GM21381 (cell line): ENCODE results near the gene MYEF2.

Experiments used
- ATAC-seq: cut with Tn5 transposase; IDR thresholded peaks from one replicate; pipeline ENCODE4 v1.9.1; 2021; ENCODE audit warnings: mild to moderate bottlenecking, moderate library complexity; ENCODE audit not compliant: unreplicated experiment

Gene MYEF2

DNA sequence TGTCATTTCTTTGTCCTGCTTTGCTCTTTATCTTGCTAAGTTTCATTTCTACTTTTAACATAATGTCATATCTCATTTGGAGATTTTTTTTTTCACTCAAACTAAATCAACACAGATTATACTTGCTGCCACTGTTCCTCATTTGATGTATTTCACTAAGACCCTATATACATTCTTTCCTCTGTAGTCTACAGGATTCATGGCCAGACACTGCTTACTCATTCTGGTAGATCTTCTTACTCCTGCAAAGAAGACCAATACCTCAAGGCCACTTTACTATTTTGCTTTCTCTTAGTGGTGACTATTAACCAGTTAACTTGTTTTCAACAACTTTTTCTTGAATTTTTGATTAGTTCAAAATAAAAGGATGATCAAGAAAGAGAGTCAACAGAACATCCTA is 30.7 kb downstream of the MYEF2 start:
- ATAC-seq: no peak

GRCh38 chr15:48145923-48146322 is 32.2 kb downstream of the MYEF2 start:
- no peak for ATAC-seq

DNA sequence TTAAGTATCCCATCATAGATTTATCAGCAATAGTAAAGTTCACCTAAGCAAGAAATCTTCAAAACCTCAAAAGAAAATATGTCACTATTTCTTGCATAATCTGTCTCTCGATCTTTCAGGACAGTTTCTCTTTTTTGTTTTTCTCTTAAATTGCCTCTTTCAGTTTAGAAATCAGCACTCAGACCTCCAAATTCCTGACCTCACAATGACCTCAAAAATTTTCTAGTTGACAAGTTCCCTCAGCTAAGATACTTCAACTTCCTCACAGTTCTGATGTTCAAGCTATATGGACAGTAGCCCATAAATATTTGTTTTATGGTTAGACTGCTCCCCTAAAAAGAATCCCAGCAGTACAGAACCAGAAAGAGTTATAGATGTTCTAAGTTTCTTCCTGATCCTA is 33.2 kb downstream of the MYEF2 start:
- ATAC-seq: no peak

DNA sequence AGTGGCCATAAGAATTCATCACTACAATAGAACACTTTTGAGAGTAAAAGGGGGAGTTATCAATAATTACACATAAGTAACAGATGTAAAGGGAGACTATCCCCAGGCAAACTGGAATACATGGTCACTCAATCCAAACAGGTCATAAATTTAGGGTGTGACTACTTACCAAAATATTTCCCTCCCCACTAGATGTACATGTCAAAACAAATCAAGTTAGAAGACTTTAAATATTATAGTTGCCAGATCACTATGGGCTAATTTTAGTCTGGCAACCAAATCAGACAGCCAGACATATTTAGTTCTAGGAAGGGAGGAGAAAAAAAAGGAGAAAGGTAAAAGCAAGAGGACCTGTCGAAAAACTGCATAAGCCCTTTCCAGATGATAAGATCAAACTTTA is 34.2 kb downstream of the MYEF2 start:
- ATAC-seq: no peak

DNA sequence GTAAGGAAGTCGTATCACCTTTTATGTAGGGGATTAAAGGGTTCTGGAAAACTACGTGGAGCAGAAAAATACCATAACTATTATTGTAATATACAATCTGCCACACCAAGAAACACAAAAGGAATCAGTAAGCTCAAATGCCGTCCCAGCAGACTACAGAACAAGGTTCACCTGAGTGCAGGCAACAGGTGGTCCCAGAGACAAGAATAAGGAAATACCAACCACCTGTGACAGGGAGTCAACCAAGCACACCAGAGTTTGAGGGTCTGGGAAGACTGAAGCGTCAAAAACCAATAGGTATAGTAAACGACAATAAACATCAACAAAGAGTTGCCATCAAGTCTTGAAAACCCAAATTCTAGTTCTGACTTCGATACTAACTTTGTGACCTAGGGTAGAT is 45.2 kb downstream of the MYEF2 start:
- ATAC-seq: no peak

GRCh38 chr15:48131324-48131723 is 46.8 kb downstream of the MYEF2 start:
- ATAC-seq: no peak

DNA sequence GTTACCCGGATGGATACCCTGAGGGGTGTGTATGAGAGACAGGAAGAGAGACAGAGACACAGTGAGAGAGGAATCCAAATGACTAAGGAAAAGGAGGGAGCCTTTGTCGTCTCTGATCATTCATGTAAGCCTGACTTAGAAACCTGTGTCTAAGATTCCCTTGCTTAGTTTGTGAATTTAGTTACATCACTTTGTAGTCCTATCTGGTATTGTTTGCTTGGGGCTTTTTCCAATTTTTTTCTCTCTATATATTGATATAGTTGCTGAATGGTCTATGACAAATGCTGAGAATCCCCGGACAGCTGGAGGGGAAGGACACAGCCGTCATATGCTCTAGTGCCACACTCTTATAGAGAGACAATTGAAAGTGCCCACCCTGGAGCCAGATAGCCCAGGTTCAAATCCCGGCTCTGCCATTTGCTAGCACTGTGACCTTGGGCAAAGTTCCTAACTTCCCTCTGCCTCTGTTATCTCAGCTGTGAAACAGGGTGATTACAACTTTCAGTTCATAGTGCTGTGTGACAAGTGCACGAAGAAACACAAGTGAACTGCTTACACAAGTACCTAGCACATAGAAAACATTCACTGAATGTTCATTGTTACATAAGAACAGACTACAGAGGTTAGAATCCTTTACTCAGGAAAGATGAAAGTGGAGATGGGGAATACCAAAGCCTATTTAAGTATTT is 51.3 kb downstream of the MYEF2 start:
- ATAC-seq: no peak

GRCh38 chr15:48121849-48122248 is 56.2 kb downstream of the MYEF2 start:
- no peak for ATAC-seq

DNA sequence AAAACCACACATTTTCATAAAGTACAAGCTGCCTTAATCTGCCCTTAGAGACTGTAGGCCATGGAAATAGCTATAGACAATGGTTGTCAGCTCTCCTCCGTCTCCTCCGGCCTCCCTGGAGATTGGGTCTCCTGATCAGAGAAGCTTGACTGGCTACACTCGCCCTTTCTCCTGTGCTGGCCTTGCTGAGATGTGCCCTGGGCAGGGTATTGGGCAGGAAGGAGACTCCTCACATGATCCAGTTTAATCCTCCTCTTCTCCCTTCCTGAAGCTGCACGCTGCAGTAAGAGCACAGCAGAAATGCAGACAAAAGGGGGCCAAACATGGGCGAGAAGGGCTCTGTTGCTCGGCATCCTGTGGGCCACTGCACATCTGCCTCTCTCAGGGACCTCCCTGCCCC is 57.4 kb downstream of the MYEF2 start, which contains the start of gene SLC24A5:
SLC24A5 (plus strand) TSS at position 246 of the 400 bp plus-strand sequence; CDS start at position 301, 55 bp downstream.
- ATAC-seq: no peak

GRCh38 chr15:48119277-48119676 is 58.8 kb downstream of the MYEF2 start:
- ATAC-seq: no peak

- ATAC-seq: no peak
These were observed 65.9 kb downstream of the MYEF2 start for GRCh38 chr15:48112242-48112641.

- ATAC-seq: no peak
These were observed 68.1 kb downstream of the MYEF2 start for GRCh38 chr15:48109856-48110531.

GRCh38 chr15:48109212-48109611 is 68.9 kb downstream of the MYEF2 start:
- ATAC-seq: no peak

- no peak for ATAC-seq
These were observed 72.2 kb downstream of the MYEF2 start for GRCh38 chr15:48105936-48106335.

DNA sequence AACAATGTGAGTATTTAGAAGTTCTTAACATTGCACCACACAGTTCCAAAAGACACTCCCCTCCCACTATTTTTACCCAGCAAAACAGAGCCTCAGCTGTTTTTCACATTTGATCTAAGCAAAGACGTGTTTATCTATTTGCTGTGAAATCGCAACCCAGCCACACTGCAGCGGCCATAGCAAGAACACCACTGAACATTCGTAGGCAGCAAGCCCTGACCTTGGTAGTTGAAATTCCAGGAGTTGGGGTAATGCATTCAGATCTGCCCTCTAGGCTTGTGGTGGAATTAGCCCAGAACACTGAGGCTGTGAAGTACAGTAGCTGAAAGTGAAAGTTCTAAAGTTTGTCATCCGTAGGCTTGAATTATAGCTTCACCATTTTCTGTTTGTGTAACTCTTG is 74.4 kb downstream of the MYEF2 start:
- ATAC-seq: no peak

DNA sequence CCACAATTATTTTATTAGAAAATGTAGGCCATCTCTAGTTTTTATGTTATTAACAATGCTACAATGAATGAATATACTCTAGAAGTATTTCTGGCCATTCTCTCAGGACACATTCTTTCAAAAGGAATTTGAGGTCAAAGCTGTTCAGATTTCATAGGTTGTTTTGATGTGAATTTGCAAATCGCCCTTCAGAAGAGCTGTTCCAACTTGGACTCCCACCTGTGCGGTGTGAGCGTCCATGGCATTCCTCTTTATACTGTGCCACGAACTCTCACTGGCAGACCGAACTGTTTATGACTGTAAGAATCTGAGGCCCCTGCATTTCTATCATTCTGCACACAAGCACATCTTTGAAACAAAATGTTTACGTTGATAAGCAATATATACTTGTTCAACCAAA is 75.9 kb downstream of the MYEF2 start:
- no peak for ATAC-seq

DNA sequence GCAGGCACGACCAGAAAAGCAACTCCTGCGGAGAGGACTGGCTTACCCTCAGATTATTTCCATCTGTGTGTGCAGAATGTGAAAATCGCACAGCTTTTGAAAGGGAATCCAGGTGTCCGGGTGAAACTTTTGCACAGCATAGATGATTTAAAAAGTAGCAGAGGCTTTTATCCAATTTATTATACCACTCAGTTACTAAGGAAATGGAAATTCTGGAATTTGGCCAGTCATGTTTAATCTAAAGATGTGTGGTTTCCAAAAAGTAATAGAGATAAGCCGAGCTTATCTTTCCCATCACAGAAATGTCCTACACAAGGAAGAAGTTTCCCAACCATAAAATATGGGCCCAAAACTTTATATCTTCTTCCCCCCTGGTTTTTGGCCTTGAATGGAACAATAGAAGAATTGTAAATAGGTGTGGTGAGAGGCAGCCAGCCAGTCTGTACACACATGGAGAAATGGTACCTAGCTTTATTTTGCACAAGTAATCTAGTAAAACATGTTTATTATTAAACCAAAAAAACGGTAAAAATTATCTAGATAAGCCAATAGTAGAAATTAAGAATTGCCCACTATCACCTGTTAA is 76.6 kb downstream of the MYEF2 start:
- no peak for ATAC-seq

DNA sequence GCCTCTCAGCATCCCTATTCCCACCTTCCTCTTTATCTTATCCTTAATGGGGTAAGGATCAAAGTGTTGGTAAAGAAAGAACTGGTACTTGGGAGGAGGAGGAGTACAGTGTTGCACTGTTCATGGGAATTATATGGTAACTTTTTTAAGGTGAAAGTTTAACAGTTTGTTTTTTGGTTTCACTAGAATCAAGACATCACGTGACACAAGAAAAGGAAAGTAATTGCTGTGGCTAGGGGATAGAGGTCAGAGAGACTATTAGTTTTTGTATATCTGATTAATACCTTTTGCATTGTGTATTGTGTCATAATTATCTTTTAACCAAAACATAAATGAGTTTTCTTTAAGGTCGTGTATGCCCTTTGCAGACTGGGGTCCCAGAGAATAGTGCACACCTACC is 80.8 kb downstream of the MYEF2 start:
- ATAC-seq: no peak

DNA sequence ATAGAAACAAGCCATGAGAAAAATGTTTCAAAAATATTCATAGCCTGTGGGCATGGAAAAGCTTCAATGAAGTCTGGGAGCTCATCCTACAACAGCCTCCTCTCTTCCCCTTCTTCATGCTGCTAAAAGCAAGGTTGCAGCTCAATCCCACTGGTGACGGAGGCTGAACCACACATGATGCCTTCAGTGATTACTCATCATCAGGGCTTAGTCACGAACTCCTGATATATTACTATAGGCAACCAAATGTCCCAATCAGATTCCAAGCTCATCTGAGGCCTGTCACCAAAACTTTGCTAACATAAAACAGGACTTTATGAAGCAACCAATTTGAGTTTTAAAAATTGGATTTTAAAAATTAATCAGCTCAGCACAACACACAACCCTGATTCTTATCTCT is 81.3 kb downstream of the MYEF2 start:
- ATAC-seq: no peak

- peak; percentile 58 for ATAC-seq
These were observed 81.7 kb downstream of the MYEF2 start for GRCh38 chr15:48096355-48096786.

DNA sequence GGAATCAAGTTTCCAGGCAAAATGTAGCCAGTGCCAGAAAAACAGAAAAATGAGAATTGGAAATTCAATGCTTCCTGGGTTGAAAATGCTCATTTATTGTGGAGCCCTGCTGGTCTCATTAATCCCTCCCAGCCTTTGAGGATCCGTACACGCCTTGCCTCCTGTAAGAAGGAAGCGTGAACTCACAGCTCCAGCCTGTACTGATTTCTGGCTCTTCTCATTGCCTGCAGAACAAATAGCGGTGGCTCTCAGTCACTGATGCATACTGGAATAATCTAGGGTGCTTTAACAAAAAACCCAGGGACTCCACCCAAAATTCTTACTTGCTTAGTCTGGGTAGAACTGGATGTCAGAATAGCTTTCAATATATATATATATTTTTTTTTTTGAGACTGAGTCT is 86.6 kb downstream of the MYEF2 start:
- ATAC-seq: no peak

DNA sequence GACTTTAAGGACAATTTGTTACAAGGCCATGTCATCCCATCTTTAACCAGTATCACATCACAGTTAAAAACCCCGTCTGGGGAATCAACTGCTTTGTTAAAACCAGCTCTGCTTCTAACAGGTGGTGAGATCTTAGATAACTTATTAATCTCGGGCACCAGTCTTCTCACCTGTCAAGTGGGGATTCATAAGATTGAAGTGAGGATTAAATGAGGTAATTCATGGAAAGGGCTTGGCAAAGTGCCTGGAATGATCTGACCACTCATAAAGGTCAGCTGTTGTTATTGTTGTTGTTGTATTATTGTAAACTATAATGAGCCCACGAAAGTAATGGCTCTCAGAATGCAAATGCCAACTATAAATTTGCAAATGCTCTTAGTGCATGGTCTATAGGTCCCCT is 87.4 kb downstream of the MYEF2 start:
- ATAC-seq: no peak
